H9 (cell line): ENCODE results near the gene CAPN2. TPM values are rescaled to one million over a fixed set of nuclear protein-coding genes. Genes with fewer than 3 reads are reported as not detected.

Experiments
- DNase-seq: peaks from one replicate; pipeline ENCODE4 v3.0.0-alpha.2; 2017
- H2AFZ ChIP-seq: one replicate; pipeline ENCODE4 v1.6.1; 2013; ENCODE audit warnings: mild to moderate bottlenecking, low read length, control low read depth, moderate library complexity
- H2AK5ac ChIP-seq: 2 replicates; pipeline ENCODE4 v1.6.1; 2013; ENCODE audit warnings: low read length, control low read depth, mixed read lengths; ENCODE audit not compliant: insufficient read length
- H2BK120ac ChIP-seq: one replicate; pipeline ENCODE4 v1.6.1; 2013; ENCODE audit warnings: low read depth, mild to moderate bottlenecking, low read length, control low read depth, inconsistent platforms; ENCODE audit not compliant: poor library complexity, severe bottlenecking
- H2BK12ac ChIP-seq: 2 replicates; pipeline ENCODE4 v1.6.1; 2013; ENCODE audit warnings: low read length, control low read depth, mixed read lengths, low read depth; ENCODE audit not compliant: insufficient read length
- H2BK15ac ChIP-seq: 2 replicates; pipeline ENCODE4 v1.6.1; 2013; ENCODE audit warnings: low read depth, low read length, control low read depth
- H2BK20ac ChIP-seq: one replicate; pipeline ENCODE4 v1.6.1; 2013; ENCODE audit warnings: low read depth, mild to moderate bottlenecking, low read length, control low read depth, inconsistent platforms; ENCODE audit not compliant: poor library complexity, severe bottlenecking
- H2BK5ac ChIP-seq: 2 replicates; pipeline ENCODE4 v1.6.1; 2013; ENCODE audit warnings: low read length, control low read depth, mixed read lengths; ENCODE audit not compliant: insufficient read length
- H3K14ac ChIP-seq: 2 replicates; pipeline ENCODE4 v1.6.1; 2013; ENCODE audit warnings: low read length, control low read depth; ENCODE audit not compliant: insufficient read depth
- H3K18ac ChIP-seq: 2 replicates; pipeline ENCODE4 v1.6.1; 2013; ENCODE audit warnings: low read depth, mild to moderate bottlenecking, mixed read lengths, low read length, control low read depth; ENCODE audit not compliant: insufficient read length
- H3K23ac ChIP-seq: 2 replicates; pipeline ENCODE4 v1.6.1; 2013; ENCODE audit warnings: low read length, control low read depth, mixed read lengths, low read depth; ENCODE audit not compliant: insufficient read length
- H3K23me2 ChIP-seq: 2 replicates; pipeline ENCODE4 v1.6.1; 2013; ENCODE audit warnings: low read depth, mild to moderate bottlenecking, mixed read lengths, low read length, control low read depth; ENCODE audit not compliant: insufficient read length, poor library complexity, severe bottlenecking
- H3K27ac ChIP-seq: 2 replicates; pipeline ENCODE4 v1.5.1; 2013; ENCODE audit warnings: low read length, control low read depth, mixed read lengths, low read depth; ENCODE audit not compliant: insufficient read length
- H3K27me3 ChIP-seq: 2 replicates; pipeline ENCODE4 v1.6.1; 2013; ENCODE audit warnings: low read length, control low read depth, inconsistent platforms; ENCODE audit not compliant: insufficient read depth
- H3K4ac ChIP-seq: 2 replicates; pipeline ENCODE4 v1.6.1; 2013; ENCODE audit warnings: low read depth, mild to moderate bottlenecking, control low read depth, inconsistent platforms, low read length, moderate library complexity
- H3K4me1 ChIP-seq: 2 replicates; pipeline ENCODE4 v1.6.1; 2013; ENCODE audit warnings: low read length, control low read depth, inconsistent platforms; ENCODE audit not compliant: insufficient read depth
- H3K4me2 ChIP-seq: 2 replicates; pipeline ENCODE4 v1.6.1; 2013; ENCODE audit warnings: low read length, control low read depth, mixed read lengths; ENCODE audit not compliant: insufficient read length, insufficient read depth
- H3K56ac ChIP-seq: 2 replicates; pipeline ENCODE4 v1.6.1; 2013; ENCODE audit warnings: low read depth, mild to moderate bottlenecking, mixed read lengths, low read length, control low read depth; ENCODE audit not compliant: insufficient read length
- H3K79me1 ChIP-seq: 2 replicates; pipeline ENCODE4 v1.6.1; 2013; ENCODE audit warnings: low read depth, mild to moderate bottlenecking, moderate library complexity, low read length, control low read depth, inconsistent platforms; ENCODE audit not compliant: insufficient read depth, poor library complexity, severe bottlenecking
- H3K79me2 ChIP-seq: 2 replicates; pipeline ENCODE4 v1.6.1; 2013; ENCODE audit warnings: low read length, control low read depth, inconsistent platforms; ENCODE audit not compliant: insufficient read depth
- H3K9ac ChIP-seq: 2 replicates; pipeline ENCODE4 v1.6.1; 2013; ENCODE audit warnings: low read length, control low read depth, mixed read lengths; ENCODE audit not compliant: insufficient read length; ENCODE audit errors: extremely low read depth
- H3K9me3 ChIP-seq: one replicate; pipeline ENCODE4 v1.6.1; 2013; ENCODE audit warnings: low read depth, low read length, inconsistent platforms; ENCODE audit not compliant: control insufficient read depth
- H3T11ph ChIP-seq: one replicate; pipeline ENCODE4 v1.6.1; 2013; ENCODE audit warnings: mild to moderate bottlenecking, low read length, control low read depth, inconsistent platforms
- H4K20me1 ChIP-seq: one replicate; pipeline ENCODE4 v1.6.1; 2013; ENCODE audit not compliant: control insufficient read depth, insufficient read length, insufficient read depth
- H4K5ac ChIP-seq: 2 replicates; pipeline ENCODE4 v1.6.1; 2013; ENCODE audit warnings: low read depth, mild to moderate bottlenecking, mixed read lengths, low read length, control low read depth; ENCODE audit not compliant: insufficient read length
- H4K8ac ChIP-seq: replicated peaks from 2 replicates; pipeline ENCODE4 v1.6.1; 2013; ENCODE audit warnings: low read length, control low read depth, mixed read lengths, low read depth; ENCODE audit not compliant: insufficient read length
- H4K91ac ChIP-seq: 2 replicates; pipeline ENCODE4 v1.6.1; 2013; ENCODE audit warnings: low read depth, mild to moderate bottlenecking, moderate library complexity, mixed read lengths, low read length, control low read depth; ENCODE audit not compliant: insufficient read length
- H3K27ac Mint-ChIP-seq, 3 experiments: 2 replicates in 2 of 3; 3 replicates in 1 of 3; pipeline ENCODE4 v1.8.0; 2020 to 2021; ENCODE audit warnings: mixed read lengths in 3 of 3, mild to moderate bottlenecking in 1 of 3, moderate library complexity in 1 of 3
- H3K27me3 Mint-ChIP-seq: 2 replicates; pipeline ENCODE4 v1.8.0; 2021; ENCODE audit warnings: low read depth, mild to moderate bottlenecking, moderate library complexity, mixed read lengths
- H3K36me3 Mint-ChIP-seq, 3 experiments: 2 replicates in 2 of 3; 3 replicates in 1 of 3; pipeline ENCODE4 v1.8.0; 2020 to 2021; ENCODE audit warnings: low read depth in 3 of 3, mixed read lengths in 3 of 3; ENCODE audit not compliant: insufficient read depth in 1 of 3
- H3K4me1 Mint-ChIP-seq, 2 experiments: 2 replicates each; pipeline ENCODE4 v1.8.0; 2020; ENCODE audit warnings: mixed read lengths in 2 of 2
- H3K4me3 Mint-ChIP-seq, 2 experiments: 2 replicates in 1 of 2; 3 replicates in 1 of 2; pipeline ENCODE4 v1.8.0; 2020 to 2021; ENCODE audit warnings: mild to moderate bottlenecking in 2 of 2, mixed read lengths in 2 of 2, moderate library complexity in 1 of 2
- H3K9me3 Mint-ChIP-seq, 2 experiments: 2 replicates in 1 of 2; 3 replicates in 1 of 2; pipeline ENCODE4 v1.8.0; 2020; ENCODE audit warnings: mild to moderate bottlenecking in 2 of 2, mixed read lengths in 2 of 2, moderate library complexity in 1 of 2
- CTCF ChIP-seq: fragments of 200-600 bp; sonication (generic); conservative IDR thresholded peaks from 3 replicates; pipeline ENCODE4 v1.8.0; 2021; ENCODE audit warnings: antibody characterized with exemption, mild to moderate bottlenecking
- WGBS: extraction: QIAGEN DNeasy Blood & Tissue Kit; methylation state at CpG from one replicate; pipeline ENCODE4 v1.1.7; 2013; ENCODE audit warnings: missing lambda C conversion rate, low lambda C conversion rate, mixed read lengths; ENCODE audit not compliant: insufficient read length; ENCODE audit errors: extremely low coverage; 5-methylcytosine and 5-hydroxymethylcytosine counted together
- total RNA-seq: library from RNA; stranded (reverse); gene quantifications from 2 replicates; pipeline ENCODE4 v1.2.1, GENCODE V29; 2021

CAPN2 gene
- total RNA-seq, 1 experiment from 2014 or later, result 32.2 TPM

- no peaks in the 10 kb centered on the region for H3K4me1 ChIP-seq
- H3T11ph ChIP-seq, result no peak overlapping the region
- no peak overlapping the region for H2BK12ac ChIP-seq
- no peak overlapping the region for H2BK15ac ChIP-seq
- Mint-ChIP-seq H3K36me3 (no peaks in the 10 kb centered on the region), H3K4me3 (no peak overlapping the region), H3K9me3 (no peaks in the 10 kb centered on the region), H3K27ac (no peak overlapping the region), H3K27me3 (peaks cover 33% of the 10 kb centered on the region), H3K4me1 (peaks cover 20 to 24% of the 10 kb centered on the region in 2 experiments)
- no peak for DNase-seq
- H3K27ac ChIP-seq, result no peak overlapping the region
- no peak overlapping the region for H2BK20ac ChIP-seq
- H4K5ac ChIP-seq, result no peak overlapping the region
- H2BK120ac ChIP-seq, result no peak overlapping the region
- TF ChIP-seq CTCF, result peak; percentile 33; the same call in 1 of the 3 replicates
- no peak overlapping the region for H2BK5ac ChIP-seq
- H3K23me2 ChIP-seq, result peaks cover 2% of the 10 kb centered on the region
- no peak overlapping the region for H3K56ac ChIP-seq
- H3K9me3 ChIP-seq, result no peaks in the 10 kb centered on the region
- H2AFZ ChIP-seq, result no peak overlapping the region
- no peak overlapping the region for H4K8ac ChIP-seq
- peaks cover 1% of the 10 kb centered on the region; the same call in 1 of the 2 replicates for H3K27me3 ChIP-seq
- H2AK5ac ChIP-seq, result no peak overlapping the region
- no peak overlapping the region for H3K23ac ChIP-seq
- H4K20me1 ChIP-seq, result no peaks in the 10 kb centered on the region
- no peak overlapping the region for H3K9ac ChIP-seq
- no peaks in the 10 kb centered on the region for H3K79me2 ChIP-seq
- no peak overlapping the region for H3K14ac ChIP-seq
- no peak overlapping the region for H3K18ac ChIP-seq
- no peaks in the 10 kb centered on the region for H3K79me1 ChIP-seq
- H4K91ac ChIP-seq, result no peak overlapping the region
- H3K4me2 ChIP-seq, result no peak overlapping the region
- no peak overlapping the region for H3K4ac ChIP-seq
- WGBS, result no CpG with 5 or more reads among the region's 5 CpGs
Observed at GRCh38 chr1:223708001-223708359, 4.4 kb upstream of the CAPN2 start.
